ENCODE results near the gene FBLN1. TPM values are rescaled to one million over a fixed set of nuclear protein-coding genes. Genes with fewer than 3 reads are reported as not detected.

The FBLN1 gene
- total RNA-seq, 2 donors from 2014 or later = 226 to 305 TPM

- H3K36me3 ChIP-seq (ENCODE audit: control insufficient read depth, insufficient read depth, low read length) = peaks cover 2% of the 10 kb centered on the region
- Mint-ChIP-seq H3K4me3 (no peak overlapping the region), H3K27ac (no peak overlapping the region)
Observed at GRCh38 chr22:45568213-45568612, 65.5 kb downstream of the FBLN1 start.

GRCh38 chr22:45571089-45571488 lies 68.4 kb downstream of the FBLN1 start:
- H3K9me3 ChIP-seq (ENCODE audit: control insufficient read depth, low read length) = peaks cover 21% of the 10 kb centered on the region
- Mint-ChIP-seq H3K27me3 (ENCODE audit: insufficient read depth) (no peaks in the 10 kb centered on the region), H3K9me3 (peaks cover 26% of the 10 kb centered on the region), H3K36me3 (ENCODE audit: low read depth) (peaks cover 19% of the 10 kb centered on the region), H3K4me3 (no peak overlapping the region), H3K4me1 (no peaks in the 10 kb centered on the region), H3K27ac (no peak overlapping the region)
- no peak for DNase-seq
- no peak for TF ChIP-seq CTCF (conservative IDR thresholded peaks at IDR 0.05)
- no peak overlapping the region for H3K9ac ChIP-seq (ENCODE audit: extremely low read depth, low read length, poor library complexity, severe bottlenecking)
- no peaks in the 10 kb centered on the region for H3K4me1 ChIP-seq (ENCODE audit: control insufficient read depth, insufficient read depth, low read length)
- no peak overlapping the region for H3K4me3 ChIP-seq (ENCODE audit: low read length)
- H3K27me3 ChIP-seq (ENCODE audit: control insufficient read depth, insufficient read depth, low read length, poor library complexity, severe bottlenecking) = no peaks in the 10 kb centered on the region
- no peaks in the 10 kb centered on the region for H3K36me3 ChIP-seq (ENCODE audit: control insufficient read depth, insufficient read depth, low read length)
- H3K27ac ChIP-seq (ENCODE audit: low read depth, low read length) = no peak overlapping the region

More at GRCh38 chr22:45568213-45568612, 65.5 kb downstream of the FBLN1 start:
- H3K4me3 ChIP-seq (ENCODE audit: low read length) = no peak overlapping the region
- no peaks in the 10 kb centered on the region for H3K4me1 ChIP-seq (ENCODE audit: control insufficient read depth, insufficient read depth, low read length)
- H3K27me3 ChIP-seq (ENCODE audit: control insufficient read depth, insufficient read depth, low read length, poor library complexity, severe bottlenecking) = no peaks in the 10 kb centered on the region
- no peak for DNase-seq
- peaks cover 21% of the 10 kb centered on the region for H3K9me3 ChIP-seq (ENCODE audit: control insufficient read depth, low read length)
- H3K9me3 Mint-ChIP-seq = peaks cover 26% of the 10 kb centered on the region
- H3K27me3 Mint-ChIP-seq (ENCODE audit: insufficient read depth) = no peaks in the 10 kb centered on the region
- H3K9ac ChIP-seq (ENCODE audit: extremely low read depth, low read length, poor library complexity, severe bottlenecking) = no peak overlapping the region
- no peak overlapping the region for H3K27ac ChIP-seq (ENCODE audit: low read depth, low read length)
- peaks cover 34% of the 10 kb centered on the region for H3K36me3 Mint-ChIP-seq (ENCODE audit: low read depth)
- no peaks in the 10 kb centered on the region for H3K4me1 Mint-ChIP-seq
- no peak for TF ChIP-seq CTCF (conservative IDR thresholded peaks at IDR 0.05)

GRCh38 chr22:45572444-45572843 lies 69.8 kb downstream of the FBLN1 start:
- Mint-ChIP-seq H3K4me3 (no peak overlapping the region), H3K9me3 (peaks cover 26% of the 10 kb centered on the region), H3K27ac (no peak overlapping the region), H3K4me1 (no peaks in the 10 kb centered on the region), H3K36me3 (ENCODE audit: low read depth) (peaks cover 19% of the 10 kb centered on the region), H3K27me3 (ENCODE audit: insufficient read depth) (no peaks in the 10 kb centered on the region)
- no peak for TF ChIP-seq CTCF (conservative IDR thresholded peaks at IDR 0.05)
- H3K9me3 ChIP-seq (ENCODE audit: control insufficient read depth, low read length) = peaks cover 21% of the 10 kb centered on the region
- H3K27me3 ChIP-seq (ENCODE audit: control insufficient read depth, insufficient read depth, low read length, poor library complexity, severe bottlenecking) = no peaks in the 10 kb centered on the region
- DNase-seq = no peak
- H3K9ac ChIP-seq (ENCODE audit: extremely low read depth, low read length, poor library complexity, severe bottlenecking) = no peak overlapping the region
- H3K27ac ChIP-seq (ENCODE audit: low read depth, low read length) = no peak overlapping the region
- 91 to 95% methylated on average over 2 to 3 of the region's 3 CpGs for WGBS, 2 experiments (ENCODE audit: insufficient coverage in 1 of 2, insufficient read length in 1 of 2)
- H3K36me3 ChIP-seq (ENCODE audit: control insufficient read depth, insufficient read depth, low read length) = no peaks in the 10 kb centered on the region
- no peak overlapping the region for H3K4me3 ChIP-seq (ENCODE audit: low read length)
- no peaks in the 10 kb centered on the region for H3K4me1 ChIP-seq (ENCODE audit: control insufficient read depth, insufficient read depth, low read length)

All from endodermal cell (in vitro differentiated cells).